OCI-LY1 (cell line): ENCODE results near the gene TRIM31.

ENCODE experiments used
- H2AFZ ChIP-seq: fragments of 200-600 bp; sonication (generic), shearing (Covaris generic); 2 replicates; pipeline ENCODE4 v1.6.0; 2014; ENCODE audit warnings: antibody characterized with exemption, mild to moderate bottlenecking, low read length
- H3F3A ChIP-seq: fragments of 200-600 bp; sonication (generic), shearing (Covaris generic); 2 replicates; pipeline ENCODE4 v1.6.0; 2014; ENCODE audit warnings: mild to moderate bottlenecking, antibody characterized with exemption, low read length, moderate library complexity; ENCODE audit not compliant: insufficient read depth
- H3K27ac ChIP-seq: fragments of 200-600 bp; sonication (generic); 2 replicates; pipeline ENCODE4 v1.5.1; 2014; ENCODE audit warnings: low read length, mixed run types, mild to moderate bottlenecking, low read depth; ENCODE audit not compliant: poor library complexity, severe bottlenecking
- H3K27me3 ChIP-seq: fragments of 200-600 bp; sonication (generic); 2 replicates; pipeline ENCODE4 v1.6.0; 2014; ENCODE audit warnings: antibody characterized with exemption, mild to moderate bottlenecking, low read length, moderate library complexity; ENCODE audit not compliant: insufficient read depth
- H3K36me3 ChIP-seq: fragments of 200-600 bp; sonication (generic); 2 replicates; pipeline ENCODE4 v1.6.1; 2014; ENCODE audit warnings: mild to moderate bottlenecking, antibody characterized with exemption, low read length, moderate library complexity, mixed read lengths; ENCODE audit not compliant: insufficient read depth
- H3K4me1 ChIP-seq: fragments of 200-600 bp; sonication (generic); 2 replicates; pipeline ENCODE4 v1.5.1; 2014; ENCODE audit warnings: mild to moderate bottlenecking, low read length, moderate library complexity; ENCODE audit not compliant: insufficient read depth, severe bottlenecking
- H3K4me2 ChIP-seq: fragments of 200-600 bp; sonication (generic), shearing (Covaris generic); 2 replicates; pipeline ENCODE4 v1.6.1; 2014; ENCODE audit warnings: low read length
- H3K4me3 ChIP-seq: fragments of 200-600 bp; sonication (generic); 2 replicates; pipeline ENCODE4 v1.5.1; 2014; ENCODE audit warnings: low read length, low read depth, mild to moderate bottlenecking, mixed read lengths; ENCODE audit not compliant: poor library complexity, severe bottlenecking
- H3K79me2 ChIP-seq: fragments of 200-600 bp; shearing (Covaris generic); 2 replicates; pipeline ENCODE4 v1.6.1; 2016; ENCODE audit warnings: mixed run types, low read length, mixed read lengths; ENCODE audit not compliant: insufficient read depth
- H3K9ac ChIP-seq: fragments of 200-600 bp; sonication (generic), shearing (Covaris generic); 2 replicates; pipeline ENCODE4 v1.6.1; 2014; ENCODE audit warnings: mild to moderate bottlenecking, low read length, mixed read lengths
- H3K9me2 ChIP-seq: fragments of 200-600 bp; sonication (generic), shearing (Covaris generic); 2 replicates; pipeline ENCODE4 v1.6.1; 2014; ENCODE audit warnings: low read depth, mild to moderate bottlenecking, low read length, mixed read lengths
- H3K9me3 ChIP-seq: fragments of 200-600 bp; shearing (Covaris generic); 2 replicates; pipeline ENCODE4 v1.6.1; 2014; ENCODE audit warnings: low read length, mixed read lengths
- H4K20me1 ChIP-seq: fragments of 200-600 bp; sonication (generic), shearing (Covaris generic); 2 replicates; pipeline ENCODE4 v1.6.0; 2016; ENCODE audit warnings: mild to moderate bottlenecking, low read length; ENCODE audit not compliant: insufficient read depth
- EZH2 ChIP-seq: fragments of 200-600 bp; sonication (generic), shearing (Covaris generic); IDR thresholded peaks from 2 replicates; pipeline ENCODE4 v1.8.0; 2017; ENCODE audit warnings: borderline replicate concordance, mixed run types, mild to moderate bottlenecking, antibody characterized with exemption, low read length, moderate library complexity, mixed read lengths
- TF ChIP-seq, protein P1 (sequence below): fragments of 200-600 bp; sonication (generic), shearing (Covaris generic); IDR thresholded peaks from 2 replicates; pipeline ENCODE4 v1.5.1; 2017; ENCODE audit warnings: mild to moderate bottlenecking, antibody characterized with exemption, low read length, moderate library complexity, mixed read lengths

The TRIM31 gene

DNA sequence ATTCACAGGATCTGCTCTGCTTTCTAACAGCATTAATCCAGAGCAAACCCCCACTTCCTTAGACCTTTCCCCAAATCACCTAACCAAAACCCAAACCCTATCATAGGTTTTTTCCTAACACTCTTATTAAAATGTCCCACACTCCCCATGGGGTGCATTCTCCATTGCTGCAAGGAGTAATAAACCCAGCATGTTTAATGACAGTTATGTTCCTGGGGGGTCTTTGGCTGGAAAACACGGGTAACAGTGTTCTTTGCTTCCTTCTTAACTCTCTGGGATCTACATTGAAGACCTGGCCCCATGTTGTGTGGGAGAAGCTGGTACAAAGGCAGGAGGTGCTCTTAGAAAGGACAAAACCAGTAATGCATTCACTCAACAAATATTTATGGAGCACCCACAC is 16.1 kb downstream of the TRIM31 start:
- TF ChIP-seq, protein P1, sequence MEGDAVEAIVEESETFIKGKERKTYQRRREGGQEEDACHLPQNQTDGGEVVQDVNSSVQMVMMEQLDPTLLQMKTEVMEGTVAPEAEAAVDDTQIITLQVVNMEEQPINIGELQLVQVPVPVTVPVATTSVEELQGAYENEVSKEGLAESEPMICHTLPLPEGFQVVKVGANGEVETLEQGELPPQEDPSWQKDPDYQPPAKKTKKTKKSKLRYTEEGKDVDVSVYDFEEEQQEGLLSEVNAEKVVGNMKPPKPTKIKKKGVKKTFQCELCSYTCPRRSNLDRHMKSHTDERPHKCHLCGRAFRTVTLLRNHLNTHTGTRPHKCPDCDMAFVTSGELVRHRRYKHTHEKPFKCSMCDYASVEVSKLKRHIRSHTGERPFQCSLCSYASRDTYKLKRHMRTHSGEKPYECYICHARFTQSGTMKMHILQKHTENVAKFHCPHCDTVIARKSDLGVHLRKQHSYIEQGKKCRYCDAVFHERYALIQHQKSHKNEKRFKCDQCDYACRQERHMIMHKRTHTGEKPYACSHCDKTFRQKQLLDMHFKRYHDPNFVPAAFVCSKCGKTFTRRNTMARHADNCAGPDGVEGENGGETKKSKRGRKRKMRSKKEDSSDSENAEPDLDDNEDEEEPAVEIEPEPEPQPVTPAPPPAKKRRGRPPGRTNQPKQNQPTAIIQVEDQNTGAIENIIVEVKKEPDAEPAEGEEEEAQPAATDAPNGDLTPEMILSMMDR, result no peak
- no peak for TF ChIP-seq EZH2
- Histone ChIP-seq H3K27ac (no peak overlapping the region), H3K36me3 (no peaks in the 10 kb centered on the region), H3K4me3 (no peak overlapping the region), H3K79me2 (no peaks in the 10 kb centered on the region), H3K9me2 (no peaks in the 10 kb centered on the region), H3K27me3 (no peaks in the 10 kb centered on the region), H3K4me2 (no peak overlapping the region), H3K9ac (no peak overlapping the region), H3K9me3 (no peaks in the 10 kb centered on the region), H3K4me1 (peaks cover 17% of the 10 kb centered on the region), H2AFZ (no peak overlapping the region), H3F3A (no peaks in the 10 kb centered on the region), H4K20me1 (no peaks in the 10 kb centered on the region)

DNA sequence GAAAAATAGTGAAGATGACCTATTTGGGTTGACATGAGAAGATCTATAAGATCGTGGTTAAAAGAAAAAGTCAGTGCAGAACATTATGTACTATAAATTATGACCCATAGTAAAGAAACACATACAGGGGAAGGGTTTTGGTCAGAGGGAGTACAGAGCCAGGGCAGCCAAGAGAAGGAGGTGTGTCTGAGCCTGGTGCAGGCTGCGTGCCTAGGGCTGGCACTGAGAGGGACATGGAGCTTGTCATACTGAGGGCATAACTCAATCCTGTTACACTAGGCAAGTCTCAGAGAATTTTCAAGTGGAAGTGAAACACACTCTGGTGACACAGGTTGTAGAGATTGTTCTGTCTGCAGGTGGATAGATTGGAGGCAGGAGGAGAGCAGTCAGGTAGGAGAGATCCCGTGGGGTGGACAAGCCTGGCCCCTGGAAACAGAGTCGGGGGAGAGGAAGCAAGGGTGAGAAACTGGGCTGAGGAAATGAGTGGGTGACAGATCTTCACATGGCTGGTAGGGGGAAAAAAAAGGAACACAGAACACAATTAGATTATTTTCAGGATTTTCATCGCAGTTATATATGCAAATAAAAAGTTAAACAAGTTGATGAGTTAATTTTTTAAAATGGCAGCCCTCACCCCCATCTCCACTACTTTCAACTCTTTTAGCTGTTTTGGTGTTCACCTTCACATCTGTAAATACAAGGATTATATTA is 18.8 kb downstream of the TRIM31 start:
- no peak overlapping the region for H3K4me3 ChIP-seq
- no peaks in the 10 kb centered on the region for H4K20me1 ChIP-seq
- no peaks in the 10 kb centered on the region for H3K79me2 ChIP-seq
- H3F3A ChIP-seq, result no peaks in the 10 kb centered on the region
- no peaks in the 10 kb centered on the region for H3K9me2 ChIP-seq
- H3K4me1 ChIP-seq, result peaks cover 4% of the 10 kb centered on the region
- H3K27ac ChIP-seq, result no peak overlapping the region
- H3K27me3 ChIP-seq, result no peaks in the 10 kb centered on the region
- no peaks in the 10 kb centered on the region for H3K9me3 ChIP-seq
- no peaks in the 10 kb centered on the region for H3K36me3 ChIP-seq
- no peak overlapping the region for H3K9ac ChIP-seq
- TF ChIP-seq EZH2, result no peak
- TF ChIP-seq, protein P1, result no peak
- no peak overlapping the region for H3K4me2 ChIP-seq
- no peak overlapping the region for H2AFZ ChIP-seq

DNA sequence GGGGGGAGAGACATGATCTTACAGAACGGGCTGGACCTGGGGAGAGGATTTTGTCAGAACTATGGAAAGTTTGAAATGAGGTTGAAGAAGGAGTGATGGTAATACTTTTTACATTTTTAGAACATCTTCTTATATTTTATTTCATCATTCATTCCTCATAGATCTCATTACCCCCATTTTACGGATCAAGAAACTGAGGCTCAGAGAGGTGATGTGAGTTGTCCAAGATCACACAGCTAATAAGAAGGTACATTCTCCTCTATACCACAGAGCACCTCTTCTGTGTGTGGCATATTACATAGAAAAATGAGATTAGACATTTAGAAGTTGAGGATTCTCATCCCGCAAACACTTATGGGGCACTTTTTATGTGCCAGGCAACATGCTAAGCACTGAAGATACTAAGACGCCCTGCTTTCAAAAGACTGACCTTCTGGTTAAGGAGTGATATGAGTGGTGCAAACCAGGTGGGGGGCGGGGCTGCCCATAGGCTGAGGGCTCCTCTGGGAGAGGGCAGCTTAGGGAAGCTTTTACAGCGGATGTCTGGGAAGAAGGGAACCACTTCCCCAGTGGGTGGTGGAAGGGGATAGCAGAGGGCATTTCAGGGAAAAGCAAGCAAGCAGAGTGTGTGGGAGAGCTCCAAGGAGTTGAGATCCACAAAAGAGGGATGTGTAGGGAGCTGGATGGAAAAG is 19.9 kb downstream of the TRIM31 start:
- Histone ChIP-seq H2AFZ (no peak overlapping the region), H3K27me3 (no peaks in the 10 kb centered on the region), H3K79me2 (no peaks in the 10 kb centered on the region), H3K4me3 (no peak overlapping the region), H3K9me3 (no peaks in the 10 kb centered on the region), H3K4me1 (peaks cover under 1% of the 10 kb centered on the region), H3K4me2 (no peak overlapping the region), H3K36me3 (no peaks in the 10 kb centered on the region), H4K20me1 (no peaks in the 10 kb centered on the region), H3F3A (no peaks in the 10 kb centered on the region), H3K27ac (no peak overlapping the region), H3K9ac (no peak overlapping the region), H3K9me2 (no peaks in the 10 kb centered on the region)
- TF ChIP-seq, protein P1, result no peak
- no peak for TF ChIP-seq EZH2
